ENCODE data around the gene TMEM190. TPM values are rescaled to one million over a fixed set of nuclear protein-coding genes. Genes with fewer than 3 reads are reported as not detected.

TMEM190 gene
- total and polyA plus RNA-seq, 2 donors (not counting 3 experiments of a cell fraction or from before 2014, with no cell fraction given), result not detected

DNA sequence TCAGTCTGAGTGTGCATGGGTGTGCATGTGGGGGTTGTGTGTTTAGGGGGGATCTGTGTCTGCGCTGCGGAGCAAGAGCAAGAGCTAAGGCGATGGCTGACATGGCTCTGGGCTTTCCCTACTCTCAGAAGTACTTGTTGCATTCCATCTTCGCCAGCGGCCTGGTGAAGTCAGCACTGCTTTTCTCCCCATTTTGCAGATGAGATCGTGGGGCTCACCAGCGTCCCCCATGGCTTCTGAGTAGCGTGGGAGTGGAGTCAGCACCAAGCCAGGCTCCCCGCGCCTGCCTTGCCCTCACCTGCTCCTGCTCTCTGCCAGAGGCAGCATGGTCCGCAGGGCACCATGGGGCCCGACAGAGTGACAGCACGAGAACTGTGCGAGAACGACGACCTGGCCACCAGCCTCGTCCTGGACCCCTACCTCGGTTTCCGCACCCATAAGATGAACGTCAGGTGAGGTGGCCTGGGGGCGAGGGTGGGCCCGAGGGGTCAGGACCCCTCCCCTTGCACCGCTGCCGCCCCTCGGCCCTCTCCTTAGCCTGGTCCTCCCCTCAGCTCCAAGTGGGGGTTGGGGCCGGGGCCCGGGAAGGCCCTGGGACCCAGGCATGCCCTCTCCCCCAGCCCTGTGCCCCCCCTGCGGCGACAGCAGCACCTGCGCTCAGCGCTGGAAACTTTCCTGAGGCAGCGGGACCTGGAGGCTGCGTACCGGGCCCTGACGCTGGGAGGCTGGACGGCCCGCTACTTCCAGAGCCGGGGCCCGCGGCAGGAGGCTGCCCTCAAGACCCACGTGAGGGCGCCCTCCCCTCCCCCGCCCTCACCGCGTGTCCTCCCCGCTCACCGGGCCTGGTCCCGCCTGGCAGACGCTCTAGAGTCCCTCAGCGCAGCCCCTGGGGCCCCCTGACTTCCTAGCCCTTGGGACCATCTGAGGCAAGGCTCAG lies 34.8 kb upstream of the TMEM190 start:
- no peak overlapping the region for H3K4me3 ChIP-seq (replicated peaks in 1 of 3; ENCODE audit: insufficient read depth in 1 of 3, low read depth in 1 of 3, low read length in 3 of 3)
- H2AFZ ChIP-seq (ENCODE audit: low read depth, low read length), result no peak overlapping the region
- no peak overlapping the region for H3K27ac ChIP-seq (ENCODE audit: insufficient read depth, low read depth, low read length)
- dilution Hi-C loops (cut with MboI; ENCODE audit: extremely low pct_ligation_motif_present, low sequenced_read_pairs) (no loop called here), intact Hi-C loops (cut with micrococcal nuclease) (no loop called here)
- TF ChIP-seq POLR2AphosphoS5 (IDR thresholded peaks at IDR 0.05; ENCODE audit: insufficient read depth, low read depth, low read length) (no peak), GATA2 (IDR thresholded peaks at IDR 0.05; ENCODE audit: insufficient read depth, insufficient read length, low read depth, low read length) (no peak)
- H3K9me3 ChIP-seq (replicated peaks; ENCODE audit: control insufficient read depth, insufficient read depth, low read length), result no peaks in the 10 kb centered on the region
- no peak for DNase-seq (ENCODE audit: low read depth, low spot score)
- H3K9ac ChIP-seq (replicated peaks; ENCODE audit: extremely low read depth, insufficient read depth, low read length), result no peak overlapping the region
- no peaks in the 10 kb centered on the region for H4K20me1 ChIP-seq (replicated peaks; ENCODE audit: control insufficient read depth, extremely low read depth, insufficient read depth, low read length)
- H3K36me3 ChIP-seq (ENCODE audit: control insufficient read depth in 2 of 2, extremely low read depth in 1 of 2, insufficient read depth in 2 of 2, low read length in 2 of 2), result peaks cover 0 to 7% of the 10 kb centered on the region in 2 experiments
- H3K4me1 ChIP-seq (ENCODE audit: control insufficient read depth, extremely low read depth, insufficient read depth, low read length), result peaks cover 10% of the 10 kb centered on the region
- H3K79me2 ChIP-seq (ENCODE audit: control insufficient read depth, insufficient read depth, low read length), result no peaks in the 10 kb centered on the region
- ChIA-PET POLR2A (no interaction called here), CTCF (interaction anchor here (1.0 to 1.4 kb wide), 2 partner anchors 41 kb away, joined by 3 to 6 read pairs; no protein-coding TSS in a partner anchor)
- H3K4me2 ChIP-seq (ENCODE audit: insufficient read depth, low read length), result no peak overlapping the region
- no peak for FAIRE-seq
- H3K27me3 ChIP-seq (ENCODE audit: control insufficient read depth in 2 of 2, insufficient read depth in 2 of 2, low read length in 2 of 2), result peaks cover 0 to under 1% of the 10 kb centered on the region in 2 experiments
- no peaks in the 10 kb centered on the region for H3K9me1 ChIP-seq (replicated peaks; ENCODE audit: control insufficient read depth, extremely low read depth, insufficient read depth, low read length)
- BruUV-seq (replicated peaks), result no TSS peak

DNA sequence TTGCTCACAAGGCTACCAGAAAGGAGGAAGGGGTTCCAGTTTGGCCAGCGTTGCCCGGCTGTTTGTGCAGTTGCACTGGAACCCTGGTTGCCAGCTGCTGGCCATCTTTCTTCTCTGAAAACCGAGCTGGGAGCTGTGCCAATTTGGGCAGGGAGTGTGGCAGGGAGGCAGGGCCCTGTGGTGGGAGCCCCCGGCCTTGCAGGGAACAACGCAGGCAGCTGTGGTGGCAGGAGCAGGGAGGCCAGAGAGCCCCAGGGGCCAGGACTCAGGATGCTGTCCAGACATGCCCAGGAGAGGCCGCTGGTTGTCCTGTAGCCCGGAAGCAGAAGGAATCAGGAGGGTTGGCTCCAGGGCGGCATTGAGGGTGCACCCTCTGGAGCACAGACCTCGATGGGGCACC lies 32.2 kb upstream of the TMEM190 start:
- H3K27me3 ChIP-seq (ENCODE audit: control insufficient read depth in 2 of 2, insufficient read depth in 2 of 2, low read length in 2 of 2), result no peaks in the 10 kb centered on the region
- ChIA-PET POLR2A (no interaction called here), CTCF (interaction anchor here (1.8 kb wide), 1 partner anchor 43 kb away, joined by 5 read pairs; no protein-coding TSS in a partner anchor)
- peaks cover 10% of the 10 kb centered on the region for H3K4me1 ChIP-seq (ENCODE audit: control insufficient read depth, extremely low read depth, insufficient read depth, low read length)
- H3K9me1 ChIP-seq (replicated peaks; ENCODE audit: control insufficient read depth, extremely low read depth, insufficient read depth, low read length), result no peaks in the 10 kb centered on the region
- no peak overlapping the region for H3K4me3 ChIP-seq (replicated peaks in 1 of 3; ENCODE audit: insufficient read depth in 1 of 3, low read depth in 1 of 3, low read length in 3 of 3)
- DNase-seq (ENCODE audit: low read depth, low spot score) (no peak), FAIRE-seq (no peak)
- H2AFZ ChIP-seq (ENCODE audit: low read depth, low read length), result no peak overlapping the region
- H3K9ac ChIP-seq (replicated peaks; ENCODE audit: extremely low read depth, insufficient read depth, low read length), result no peak overlapping the region
- H3K36me3 ChIP-seq (ENCODE audit: control insufficient read depth in 2 of 2, extremely low read depth in 1 of 2, insufficient read depth in 2 of 2, low read length in 2 of 2), result peaks cover 0 to 7% of the 10 kb centered on the region in 2 experiments
- TF ChIP-seq MYC (IDR thresholded peaks at IDR 0.05; ENCODE audit: low read depth, low read length), result no peak
- TF ChIP-seq, protein P1, sequence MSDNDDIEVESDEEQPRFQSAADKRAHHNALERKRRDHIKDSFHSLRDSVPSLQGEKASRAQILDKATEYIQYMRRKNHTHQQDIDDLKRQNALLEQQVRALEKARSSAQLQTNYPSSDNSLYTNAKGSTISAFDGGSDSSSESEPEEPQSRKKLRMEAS (IDR thresholded peaks at IDR 0.05; ENCODE audit: insufficient read depth, insufficient read length), result no peak
- TF ChIP-seq CTCF (IDR thresholded peaks at IDR 0.05; ENCODE audit: extremely low read depth in 1 of 2, insufficient read depth in 1 of 2, low read depth in 1 of 2, low read length in 2 of 2), result no peak
- TF ChIP-seq POLR2A (IDR thresholded peaks at IDR 0.05; ENCODE audit: low read depth, low read length), result no peak
- dilution Hi-C loops (cut with MboI; ENCODE audit: extremely low pct_ligation_motif_present, low sequenced_read_pairs) (no loop called here), intact Hi-C loops (cut with micrococcal nuclease) (no loop called here)
- no peak overlapping the region for H3K4me2 ChIP-seq (ENCODE audit: insufficient read depth, low read length)
- no peaks in the 10 kb centered on the region for H3K79me2 ChIP-seq (ENCODE audit: control insufficient read depth, insufficient read depth, low read length)
- no TSS peak for BruUV-seq (replicated peaks)
- H3K9me3 ChIP-seq (replicated peaks; ENCODE audit: control insufficient read depth, insufficient read depth, low read length), result no peaks in the 10 kb centered on the region
- no peak overlapping the region for H3K27ac ChIP-seq (ENCODE audit: insufficient read depth, low read depth, low read length)
- no peaks in the 10 kb centered on the region for H4K20me1 ChIP-seq (replicated peaks; ENCODE audit: control insufficient read depth, extremely low read depth, insufficient read depth, low read length)

All from endothelial cell of umbilical vein (primary cell).